Measurements from ENCODE around the gene CAMK1D.
"Not testable (repeated sequence)": the region's sequence is repeated elsewhere in the genome, so short reads cannot be mapped to it uniquely, and the experiment has no call there.

Gene CAMK1D

GRCh38 chr10:12801214-12802087 lies 452.1 kb downstream of the CAMK1D start:
- no peak for DNase-seq (ENCODE audit: extremely low read depth in 1 of 2, low read depth in 1 of 2)

GRCh38 chr10:12803776-12804175 lies 454.4 kb downstream of the CAMK1D start:
- DNase-seq (ENCODE audit: extremely low read depth in 1 of 2, low read depth in 1 of 2): no peak

GRCh38 chr10:12806228-12807095 lies 457.1 kb downstream of the CAMK1D start:
- DNase-seq (ENCODE audit: extremely low read depth in 1 of 2, low read depth in 1 of 2): no peak

- no peak for DNase-seq (ENCODE audit: extremely low read depth in 1 of 2, low read depth in 1 of 2)
Measured at GRCh38 chr10:12807096-12807755, 457.9 kb downstream of the CAMK1D start.

GRCh38 chr10:12808014-12808613 lies 458.8 kb downstream of the CAMK1D start:
- no peak for DNase-seq (ENCODE audit: extremely low read depth in 1 of 2, low read depth in 1 of 2)

GRCh38 chr10:12810046-12810445 lies 460.7 kb downstream of the CAMK1D start:
- not testable (repeated sequence) for DNase-seq (ENCODE audit: extremely low read depth in 1 of 2, low read depth in 1 of 2)

GRCh38 chr10:12811826-12812225 lies 462.5 kb downstream of the CAMK1D start:
- DNase-seq (ENCODE audit: extremely low read depth in 1 of 2, low read depth in 1 of 2): no peak

- no peak for DNase-seq (ENCODE audit: extremely low read depth in 1 of 2, low read depth in 1 of 2)
Measured at GRCh38 chr10:12812571-12812970, 463.2 kb downstream of the CAMK1D start.

GRCh38 chr10:12814166-12814565 lies 464.8 kb downstream of the CAMK1D start:
- no peak for DNase-seq (ENCODE audit: extremely low read depth in 1 of 2, low read depth in 1 of 2)

GRCh38 chr10:12819071-12819470 lies 469.7 kb downstream of the CAMK1D start:
- no peak for DNase-seq (ENCODE audit: extremely low read depth in 1 of 2, low read depth in 1 of 2)

- no peak for DNase-seq (ENCODE audit: extremely low read depth in 1 of 2, low read depth in 1 of 2)
Measured at GRCh38 chr10:12819656-12820055, 470.3 kb downstream of the CAMK1D start.

- DNase-seq (ENCODE audit: extremely low read depth in 1 of 2, low read depth in 1 of 2): no peak
Measured at GRCh38 chr10:12822126-12822892, 473.0 kb downstream of the CAMK1D start.

GRCh38 chr10:12822893-12823170 lies 473.5 kb downstream of the CAMK1D start:
- no peak for DNase-seq (ENCODE audit: extremely low read depth in 1 of 2, low read depth in 1 of 2)

- DNase-seq (ENCODE audit: extremely low read depth in 1 of 2, low read depth in 1 of 2): no peak
Measured at GRCh38 chr10:12823328-12823727, 474.0 kb downstream of the CAMK1D start.

GRCh38 chr10:12825260-12825849 lies 476.0 kb downstream of the CAMK1D start:
- no peak for DNase-seq (ENCODE audit: extremely low read depth in 1 of 2, low read depth in 1 of 2)

- no peak for DNase-seq (ENCODE audit: extremely low read depth in 1 of 2, low read depth in 1 of 2)
Measured at GRCh38 chr10:12826800-12827372, 477.5 kb downstream of the CAMK1D start.

GRCh38 chr10:12828736-12829135 lies 479.4 kb downstream of the CAMK1D start:
- no peak for DNase-seq (ENCODE audit: extremely low read depth in 1 of 2, low read depth in 1 of 2)

GRCh38 chr10:12829831-12830390 lies 480.6 kb downstream of the CAMK1D start:
- DNase-seq (ENCODE audit: extremely low read depth in 1 of 2, low read depth in 1 of 2): no peak

GRCh38 chr10:12832096-12832495 lies 482.7 kb downstream of the CAMK1D start:
- DNase-seq (ENCODE audit: extremely low read depth in 1 of 2, low read depth in 1 of 2): no peak

Measured in activated CD8-positive, alpha-beta memory T cell treated with anti-CD3 and anti-CD28 coated beads for 1 hour (primary cell).